ENCODE measurements around the gene MPND.

DNA sequence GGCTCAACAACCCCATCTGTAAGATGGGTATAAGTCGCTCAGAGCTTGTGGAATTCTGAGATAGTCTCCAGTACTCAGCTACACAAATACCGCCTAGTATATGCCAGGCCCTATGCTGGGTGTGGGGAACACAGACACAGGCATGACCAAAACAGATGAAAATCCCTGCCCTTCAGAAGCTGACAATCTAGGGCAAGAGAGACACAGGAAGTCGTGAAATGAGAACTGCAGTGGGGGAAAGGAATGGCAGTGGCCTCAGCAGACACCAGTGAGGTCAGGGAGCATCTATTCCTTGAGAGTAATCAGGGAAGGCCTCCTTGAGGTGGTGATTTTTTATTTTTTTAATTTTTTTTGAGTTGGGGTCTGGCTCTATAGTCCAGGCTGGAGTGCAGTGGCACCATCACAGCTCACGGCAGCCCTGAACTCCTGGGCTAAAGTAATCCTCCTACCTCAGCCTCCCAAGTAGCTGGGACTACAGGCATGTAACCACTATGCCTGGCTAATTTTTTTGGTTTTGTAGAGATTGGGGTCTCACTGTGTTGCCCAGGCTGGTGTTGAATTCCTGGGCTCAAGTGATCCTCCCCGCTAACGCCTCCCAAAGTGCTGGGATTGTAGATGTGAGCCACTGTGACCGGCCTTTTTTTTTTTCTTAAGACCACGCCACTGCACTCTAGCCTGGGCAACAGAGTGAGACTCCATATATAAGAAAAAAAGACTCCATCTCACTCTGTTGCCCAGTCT is 44.4 kb upstream of the MPND start:
- TF ChIP-seq, protein P1, sequence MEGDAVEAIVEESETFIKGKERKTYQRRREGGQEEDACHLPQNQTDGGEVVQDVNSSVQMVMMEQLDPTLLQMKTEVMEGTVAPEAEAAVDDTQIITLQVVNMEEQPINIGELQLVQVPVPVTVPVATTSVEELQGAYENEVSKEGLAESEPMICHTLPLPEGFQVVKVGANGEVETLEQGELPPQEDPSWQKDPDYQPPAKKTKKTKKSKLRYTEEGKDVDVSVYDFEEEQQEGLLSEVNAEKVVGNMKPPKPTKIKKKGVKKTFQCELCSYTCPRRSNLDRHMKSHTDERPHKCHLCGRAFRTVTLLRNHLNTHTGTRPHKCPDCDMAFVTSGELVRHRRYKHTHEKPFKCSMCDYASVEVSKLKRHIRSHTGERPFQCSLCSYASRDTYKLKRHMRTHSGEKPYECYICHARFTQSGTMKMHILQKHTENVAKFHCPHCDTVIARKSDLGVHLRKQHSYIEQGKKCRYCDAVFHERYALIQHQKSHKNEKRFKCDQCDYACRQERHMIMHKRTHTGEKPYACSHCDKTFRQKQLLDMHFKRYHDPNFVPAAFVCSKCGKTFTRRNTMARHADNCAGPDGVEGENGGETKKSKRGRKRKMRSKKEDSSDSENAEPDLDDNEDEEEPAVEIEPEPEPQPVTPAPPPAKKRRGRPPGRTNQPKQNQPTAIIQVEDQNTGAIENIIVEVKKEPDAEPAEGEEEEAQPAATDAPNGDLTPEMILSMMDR (IDR thresholded peaks at IDR 0.05) = no peak
- TF ChIP-seq POLR2A (IDR thresholded peaks at IDR 0.05) = no peak
